Transverse colon (tissue), 4 donors: ENCODE data around the gene SERPINA1.

Source experiments
- CTCF ChIP-seq, 5 experiments: fragments of 200-600 bp in 3 of 5; fragments of 450-650 bp in 2 of 5; sonication (generic) in 3 of 5; IDR thresholded peaks; 1 replicate in 2 of 5; 2 replicates in 3 of 5; pipeline ENCODE4 v1.5.1; 2016 to 2017; ENCODE audit warnings: antibody characterized with exemption in 5 of 5, inconsistent platforms in 3 of 5, mild to moderate bottlenecking in 2 of 5, moderate library complexity in 1 of 5
- POLR2A ChIP-seq: fragments of 450-650 bp; IDR thresholded peaks from one replicate; pipeline ENCODE4 v1.6.1; 2016; ENCODE audit warnings: antibody characterized with exemption, mild to moderate bottlenecking, moderate library complexity
- POLR2AphosphoS5 ChIP-seq, 3 donors: sonication (generic); formaldehyde crosslinking; IDR thresholded peaks; one replicate each; pipeline ENCODE4 v1.6.1; 2016; ENCODE audit warnings: antibody characterized with exemption in 3 of 3

- TF ChIP-seq CTCF (IDR thresholded peaks at IDR 0.05) (no peak), POLR2AphosphoS5 (IDR thresholded peaks at IDR 0.05) (no peak), POLR2A (no peak)
Measured at GRCh38 chr14:94360945-94361565, 27.3 kb downstream of the SERPINA1 start.
